PFSK-1 (cell line): ENCODE results near the gene PFKFB3.

Source experiments
- FOXP2 ChIP-seq: optimal IDR thresholded peaks from 2 replicates; pipeline ENCODE3; 2011; ENCODE audit warnings: borderline replicate concordance, control low read depth, inconsistent platforms; ENCODE audit not compliant: insufficient read depth; ENCODE audit errors: extremely low read length, extremely low read depth
- POLR2AphosphoS5 ChIP-seq: IDR thresholded peaks from 2 replicates; pipeline ENCODE4 v1.6.1; 2012; ENCODE audit warnings: low read depth, mild to moderate bottlenecking, control low read depth, low read length, moderate library complexity
- REST ChIP-seq, 2 experiments: IDR thresholded peaks; 2 replicates each; pipeline versions ENCODE4 v1.6.1 to v1.8.0; 2011 to 2012; ENCODE audit warnings: low read depth in 2 of 2, low read length in 2 of 2, control low read depth in 1 of 2, inconsistent platforms in 1 of 2, mild to moderate bottlenecking in 1 of 2, moderate library complexity in 1 of 2; ENCODE audit not compliant: insufficient read depth in 1 of 2
- SIN3A ChIP-seq: IDR thresholded peaks from 2 replicates; pipeline ENCODE4 v1.6.1; 2012; ENCODE audit warnings: mild to moderate bottlenecking, low read length, moderate library complexity, borderline replicate concordance; ENCODE audit not compliant: insufficient read depth
- TAF1 ChIP-seq: IDR thresholded peaks from 2 replicates; pipeline ENCODE4 v1.6.1; 2012; ENCODE audit warnings: low read length, control low read depth, borderline replicate concordance; ENCODE audit not compliant: insufficient read depth

GRCh38 chr10:6237199-6237530 lies 34.4 kb downstream of the PFKFB3 start:
- TF ChIP-seq POLR2AphosphoS5 (no peak), REST (IDR thresholded peaks at IDR 0.05; ENCODE audit: insufficient read depth in 1 of 2, low read depth in 2 of 2, low read length in 2 of 2) (no peak), TAF1 (no peak), SIN3A (no peak), FOXP2 (no peak)
